Neural progenitor cell (in vitro differentiated cells): ENCODE data around the gene C1QTNF6. TPM values are rescaled to one million over a fixed set of nuclear protein-coding genes. Genes with fewer than 3 reads are reported as not detected.
A peak's percentile ranks its signal among the peaks of the same experiment; 100 is the strongest.

Experiments
- DNase-seq: peaks from one replicate; pipeline ENCODE4 v3.0.0-alpha.2; 2016; ENCODE audit warnings: low spot score
- H2AFZ ChIP-seq: fragments of 200-600 bp; sonication (generic); replicated peaks from 2 replicates; pipeline ENCODE4 v1.6.1; 2016; ENCODE audit warnings: antibody characterized with exemption
- H3F3A ChIP-seq: fragments of 200-600 bp; sonication (generic); 2 replicates; pipeline ENCODE4 v1.6.1; 2016; ENCODE audit warnings: antibody characterized with exemption, low read depth
- H3K27ac ChIP-seq: fragments of 200-600 bp; sonication (generic); 2 replicates; pipeline ENCODE4 v1.5.1; 2016; ENCODE audit warnings: mild to moderate bottlenecking
- H3K27me3 ChIP-seq: fragments of 200-600 bp; sonication (generic); 2 replicates; pipeline ENCODE4 v1.6.1; 2016; ENCODE audit warnings: mild to moderate bottlenecking, moderate library complexity
- H3K36me3 ChIP-seq: fragments of 200-600 bp; sonication (generic); 2 replicates; pipeline ENCODE4 v1.5.1; 2016
- H3K4me1 ChIP-seq: fragments of 200-600 bp; sonication (generic); 2 replicates; pipeline ENCODE4 v1.6.1; 2016; ENCODE audit warnings: mixed run types
- H3K4me2 ChIP-seq: fragments of 200-600 bp; sonication (generic); 2 replicates; pipeline ENCODE4 v1.6.1; 2016
- H3K4me3 ChIP-seq: fragments of 200-600 bp; sonication (generic); 2 replicates; pipeline ENCODE4 v1.5.1; 2016
- H3K79me2 ChIP-seq: fragments of 200-600 bp; sonication (generic); 2 replicates; pipeline ENCODE4 v1.6.1; 2016; ENCODE audit warnings: low read depth
- H3K9ac ChIP-seq: fragments of 200-600 bp; sonication (generic); 2 replicates; pipeline ENCODE4 v1.6.1; 2016
- H3K9me3 ChIP-seq: fragments of 200-600 bp; sonication (generic); 2 replicates; pipeline ENCODE4 v1.5.1; 2016; ENCODE audit warnings: low read depth
- H4K20me1 ChIP-seq: fragments of 200-600 bp; sonication (generic); 2 replicates; pipeline ENCODE4 v1.6.1; 2016; ENCODE audit warnings: low read depth
- H3K27ac Mint-ChIP-seq: 3 replicates; pipeline ENCODE4 v1.8.0; 2021; ENCODE audit warnings: mixed read lengths
- H3K27me3 Mint-ChIP-seq: 2 replicates; pipeline ENCODE4 v1.8.0; 2022; ENCODE audit warnings: low read depth, mild to moderate bottlenecking, inconsistent platforms, moderate library complexity, mixed read lengths; ENCODE audit not compliant: insufficient read depth
- H3K36me3 Mint-ChIP-seq: 3 replicates; pipeline ENCODE4 v1.8.0; 2021; ENCODE audit warnings: mixed read lengths
- H3K4me1 Mint-ChIP-seq: 3 replicates; pipeline ENCODE4 v1.8.0; 2021; ENCODE audit warnings: mixed read lengths
- H3K4me3 Mint-ChIP-seq: 3 replicates; pipeline ENCODE4 v1.8.0; 2021; ENCODE audit warnings: mild to moderate bottlenecking, moderate library complexity, mixed read lengths
- H3K9me3 Mint-ChIP-seq: 3 replicates; pipeline ENCODE4 v1.8.0; 2020; ENCODE audit warnings: mixed read lengths
- EZH2 ChIP-seq: fragments of 200-600 bp; sonication (generic); IDR thresholded peaks from 2 replicates; pipeline ENCODE4 v1.6.1; 2017; ENCODE audit warnings: antibody characterized with exemption, mild to moderate bottlenecking, moderate library complexity
- EZH2phosphoT487 ChIP-seq: fragments of 200-600 bp; sonication (generic); IDR thresholded peaks from 2 replicates; pipeline ENCODE4 v1.6.1; 2017; ENCODE audit warnings: antibody characterized with exemption
- total RNA-seq: library from RNA; depleted of rRNA; stranded (reverse); fragments of >200 nt; gene quantifications from 2 replicates; pipeline ENCODE4 v1.2.3, GENCODE V29; 2015; ENCODE audit warnings: low replicate concordance
- TF ChIP-seq, protein P1 (sequence below): fragments of 200-600 bp; sonication (generic); IDR thresholded peaks from 2 replicates; pipeline ENCODE4 v1.5.1; 2017; ENCODE audit warnings: antibody characterized with exemption, mild to moderate bottlenecking

C1QTNF6 gene
- total RNA-seq, 1 donor from 2014 or later, result 7.2 TPM

GRCh38 chr22:37199760-37200108 lies 11.7 kb upstream of the C1QTNF6 start:
- no peaks in the 10 kb centered on the region for H3K27me3 ChIP-seq
- Mint-ChIP-seq H3K27me3 (peaks cover 2% of the 10 kb centered on the region), H3K27ac (no peak overlapping the region), H3K9me3 (peaks cover under 1% of the 10 kb centered on the region), H3K36me3 (peaks cover under 1% of the 10 kb centered on the region), H3K4me1 (peaks cover 30% of the 10 kb centered on the region), H3K4me3 (no peak overlapping the region)
- no peaks in the 10 kb centered on the region for H3K36me3 ChIP-seq
- no peak overlapping the region for H3K27ac ChIP-seq
- peak overlapping the region; percentile 70 for H2AFZ ChIP-seq
- H3F3A ChIP-seq, result peaks cover 14% of the 10 kb centered on the region
- no peak for DNase-seq
- TF ChIP-seq EZH2phosphoT487 (no peak), EZH2 (no peak)
- TF ChIP-seq, protein P1, sequence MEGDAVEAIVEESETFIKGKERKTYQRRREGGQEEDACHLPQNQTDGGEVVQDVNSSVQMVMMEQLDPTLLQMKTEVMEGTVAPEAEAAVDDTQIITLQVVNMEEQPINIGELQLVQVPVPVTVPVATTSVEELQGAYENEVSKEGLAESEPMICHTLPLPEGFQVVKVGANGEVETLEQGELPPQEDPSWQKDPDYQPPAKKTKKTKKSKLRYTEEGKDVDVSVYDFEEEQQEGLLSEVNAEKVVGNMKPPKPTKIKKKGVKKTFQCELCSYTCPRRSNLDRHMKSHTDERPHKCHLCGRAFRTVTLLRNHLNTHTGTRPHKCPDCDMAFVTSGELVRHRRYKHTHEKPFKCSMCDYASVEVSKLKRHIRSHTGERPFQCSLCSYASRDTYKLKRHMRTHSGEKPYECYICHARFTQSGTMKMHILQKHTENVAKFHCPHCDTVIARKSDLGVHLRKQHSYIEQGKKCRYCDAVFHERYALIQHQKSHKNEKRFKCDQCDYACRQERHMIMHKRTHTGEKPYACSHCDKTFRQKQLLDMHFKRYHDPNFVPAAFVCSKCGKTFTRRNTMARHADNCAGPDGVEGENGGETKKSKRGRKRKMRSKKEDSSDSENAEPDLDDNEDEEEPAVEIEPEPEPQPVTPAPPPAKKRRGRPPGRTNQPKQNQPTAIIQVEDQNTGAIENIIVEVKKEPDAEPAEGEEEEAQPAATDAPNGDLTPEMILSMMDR, result no peak
- no peak overlapping the region for H3K9ac ChIP-seq
- H3K4me1 ChIP-seq, result no peaks in the 10 kb centered on the region
- H3K9me3 ChIP-seq, result no peaks in the 10 kb centered on the region
- H3K4me3 ChIP-seq, result no peak overlapping the region
- H4K20me1 ChIP-seq, result no peaks in the 10 kb centered on the region
- no peaks in the 10 kb centered on the region for H3K79me2 ChIP-seq
- no peak overlapping the region for H3K4me2 ChIP-seq

DNA sequence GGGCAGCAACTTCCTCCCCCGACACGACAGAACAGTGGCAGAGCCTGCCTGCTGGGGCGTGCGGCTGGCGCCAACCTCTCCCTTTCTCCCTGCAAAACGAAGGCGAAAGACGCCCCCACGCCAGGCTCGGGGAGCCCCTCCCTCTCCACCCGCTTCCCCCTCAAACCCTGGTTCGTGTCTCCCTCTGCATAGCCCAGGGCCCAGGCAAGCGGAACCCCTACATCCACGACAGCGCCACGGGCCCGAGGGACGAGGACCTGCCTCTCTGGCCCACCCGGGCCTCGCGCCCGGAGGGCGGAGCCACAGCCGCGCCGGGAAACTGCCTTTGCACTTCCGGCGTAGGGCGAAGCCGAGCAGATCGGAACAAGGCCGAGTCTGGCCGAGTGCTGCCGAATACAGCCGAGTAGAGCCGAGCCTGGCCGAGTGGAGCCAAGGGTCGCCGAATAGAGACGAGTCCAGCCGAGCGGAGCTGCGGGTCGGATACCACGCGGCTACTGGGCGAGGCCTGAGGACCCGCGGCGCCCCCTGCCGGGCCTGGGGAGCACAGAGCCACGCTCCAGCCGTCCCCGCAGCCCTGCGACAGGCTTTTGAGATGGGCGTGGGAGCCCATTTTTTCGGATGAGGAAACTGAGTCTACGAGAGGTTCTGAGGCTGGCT lies 11.2 kb upstream of the C1QTNF6 start:
- Histone ChIP-seq H2AFZ (peak overlapping the region; percentile 70), H3K4me1 (no peaks in the 10 kb centered on the region), H3K9ac (peak overlapping the region; percentile 49), H4K20me1 (no peaks in the 10 kb centered on the region), H3K4me3 (peak overlapping the region; percentile 60), H3K9me3 (no peaks in the 10 kb centered on the region), H3K4me2 (peak overlapping the region; percentile 94), H3K79me2 (no peaks in the 10 kb centered on the region), H3K27ac (peak overlapping the region; percentile 27), H3F3A (peaks cover 14% of the 10 kb centered on the region), H3K36me3 (no peaks in the 10 kb centered on the region), H3K27me3 (no peaks in the 10 kb centered on the region)
- Mint-ChIP-seq H3K36me3 (peaks cover 3% of the 10 kb centered on the region), H3K27ac (no peak overlapping the region), H3K4me3 (peak overlapping the region; percentile 87), H3K27me3 (peaks cover 4% of the 10 kb centered on the region), H3K9me3 (peaks cover 3% of the 10 kb centered on the region), H3K4me1 (peaks cover 33% of the 10 kb centered on the region)
- peak; percentile 99 for DNase-seq
- TF ChIP-seq EZH2, result no peak
- TF ChIP-seq, protein P1, result peak; percentile 86

GRCh38 chr22:37198258-37199102 lies 10.4 kb upstream of the C1QTNF6 start:
- H4K20me1 ChIP-seq, result no peaks in the 10 kb centered on the region
- H3K36me3 Mint-ChIP-seq, result peaks cover 5% of the 10 kb centered on the region
- H3K27me3 Mint-ChIP-seq, result peaks cover 4% of the 10 kb centered on the region
- peaks cover 32% of the 10 kb centered on the region for H3K4me1 Mint-ChIP-seq
- peak overlapping the region; percentile 87 for H3K4me3 Mint-ChIP-seq
- H3K9ac ChIP-seq, result peak overlapping the region; percentile 49
- H3K27ac ChIP-seq, result peak overlapping the region; percentile 27
- H3K27me3 ChIP-seq, result no peaks in the 10 kb centered on the region
- peak; percentile 88 for DNase-seq
- H3K36me3 ChIP-seq, result no peaks in the 10 kb centered on the region
- TF ChIP-seq EZH2phosphoT487 (no peak), EZH2 (no peak)
- TF ChIP-seq, protein P1, result peak; percentile 82
- H3K4me1 ChIP-seq, result no peaks in the 10 kb centered on the region
- H3K27ac Mint-ChIP-seq, result no peak overlapping the region
- H2AFZ ChIP-seq, result peak overlapping the region; percentile 60
- H3K79me2 ChIP-seq, result no peaks in the 10 kb centered on the region
- peak overlapping the region; percentile 60 for H3K4me3 ChIP-seq
- no peaks in the 10 kb centered on the region for H3K9me3 ChIP-seq
- peaks cover 5% of the 10 kb centered on the region for H3K9me3 Mint-ChIP-seq
- peaks cover 14% of the 10 kb centered on the region for H3F3A ChIP-seq
- H3K4me2 ChIP-seq, result peak overlapping the region; percentile 94
